Femur (tissue), 1 donor: Measurements from ENCODE around the gene DAP.
"Not testable (repeated sequence)": the region's sequence is repeated elsewhere in the genome, so short reads cannot be mapped to it uniquely, and the experiment has no call there.

Experiments
- DNase-seq: peaks from one replicate; pipeline ENCODE4 v3.0.0-alpha.2; 2017

The DAP gene

DNA sequence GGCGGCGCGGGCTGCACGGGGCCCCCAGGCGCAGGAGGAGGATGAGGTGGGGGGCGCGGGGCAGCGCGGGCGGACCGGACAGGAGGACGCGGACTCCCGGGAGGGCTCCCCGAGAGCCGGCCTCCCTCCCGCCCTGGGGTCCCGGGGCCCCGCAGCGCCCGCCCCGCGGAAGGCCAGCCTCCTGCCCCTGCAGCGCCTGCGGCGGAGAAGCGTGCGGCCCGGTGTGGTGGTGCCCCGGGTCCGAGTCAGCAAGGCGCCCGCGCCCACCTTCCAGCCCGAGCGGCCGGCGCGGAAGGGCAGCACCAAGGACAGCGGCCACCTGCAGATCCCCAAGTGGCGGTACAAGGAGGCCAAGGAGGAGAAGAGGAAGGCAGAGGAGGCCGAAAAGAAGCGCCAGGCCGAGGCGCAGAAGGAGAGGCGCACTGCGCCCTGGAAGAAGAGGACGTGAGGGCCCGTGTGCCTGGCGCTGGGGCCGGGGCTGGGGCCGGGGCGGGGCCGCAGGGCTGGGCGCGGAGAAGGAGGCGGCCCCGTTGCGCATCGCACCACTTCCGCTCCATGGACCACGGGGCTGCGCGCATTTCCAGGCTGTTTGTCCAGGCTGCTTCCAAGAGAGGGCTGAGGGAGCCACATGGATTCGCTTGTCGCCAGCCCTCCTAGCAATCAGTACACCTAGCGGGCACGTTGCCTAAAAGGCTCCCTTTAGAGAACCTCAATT is 111.2 kb downstream of the DAP start:
- peak; percentile 46 for DNase-seq

GRCh38 chr5:10648806-10649665 is 112.0 kb downstream of the DAP start:
- no peak for DNase-seq

DNA sequence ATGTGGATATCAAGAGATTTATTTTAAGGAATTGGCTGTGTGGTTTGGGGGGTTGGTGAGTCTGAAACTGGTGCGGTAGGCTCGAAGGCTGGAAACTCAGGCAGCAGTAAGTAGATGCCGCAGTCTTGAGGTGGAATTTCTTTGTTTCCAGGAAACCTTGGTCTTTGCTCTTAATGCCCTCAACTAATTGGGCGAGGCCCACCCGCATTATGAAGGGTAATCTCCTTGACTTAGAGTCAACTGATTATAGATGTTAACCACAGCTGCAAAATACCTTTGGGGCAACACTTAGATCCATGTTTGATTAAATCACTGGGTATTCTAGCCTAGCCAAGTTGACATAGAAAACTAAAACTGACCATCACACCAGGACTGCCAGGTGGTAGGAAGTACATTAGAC is 113.4 kb downstream of the DAP start:
- no peak for DNase-seq

DNA sequence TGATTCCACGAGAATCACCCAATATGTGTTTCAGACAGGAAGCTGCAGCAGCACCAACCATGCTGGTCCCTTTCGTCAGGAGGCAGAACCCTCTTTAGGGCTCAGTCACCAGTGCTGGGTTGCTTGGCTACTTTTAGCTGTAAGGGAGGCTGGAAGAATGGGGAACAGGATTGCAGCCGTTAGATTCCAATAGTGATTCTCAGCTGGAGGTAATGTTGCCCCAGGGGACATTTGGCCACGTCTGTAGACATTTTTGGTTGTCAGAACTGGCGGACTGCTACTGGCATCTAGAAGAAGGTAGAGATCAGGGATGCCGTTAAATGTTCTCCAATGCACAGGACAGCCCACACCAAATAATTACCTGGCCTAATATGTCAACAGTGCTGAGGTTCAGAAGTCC is 115.4 kb downstream of the DAP start:
- DNase-seq: no peak

DNA sequence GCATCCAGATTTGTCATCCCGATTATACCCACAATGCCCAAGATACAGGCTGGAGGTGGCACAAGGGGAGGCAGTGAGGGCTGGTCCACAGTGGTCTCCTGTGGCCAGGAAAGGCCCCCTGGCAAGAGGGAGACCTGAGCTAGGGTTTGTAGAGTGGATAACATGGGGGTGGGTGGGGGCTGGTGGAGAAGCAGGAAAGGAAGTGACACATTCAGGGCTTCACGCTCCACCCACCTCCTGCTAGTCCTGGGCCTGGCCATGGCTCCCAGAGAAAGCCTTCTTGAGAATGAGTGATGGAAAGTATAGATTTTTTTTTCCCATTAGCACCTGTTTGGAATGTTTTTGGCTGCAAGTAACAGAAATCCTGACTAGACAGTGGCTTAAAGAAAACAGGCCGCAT is 115.9 kb downstream of the DAP start:
- no peak for DNase-seq

DNA sequence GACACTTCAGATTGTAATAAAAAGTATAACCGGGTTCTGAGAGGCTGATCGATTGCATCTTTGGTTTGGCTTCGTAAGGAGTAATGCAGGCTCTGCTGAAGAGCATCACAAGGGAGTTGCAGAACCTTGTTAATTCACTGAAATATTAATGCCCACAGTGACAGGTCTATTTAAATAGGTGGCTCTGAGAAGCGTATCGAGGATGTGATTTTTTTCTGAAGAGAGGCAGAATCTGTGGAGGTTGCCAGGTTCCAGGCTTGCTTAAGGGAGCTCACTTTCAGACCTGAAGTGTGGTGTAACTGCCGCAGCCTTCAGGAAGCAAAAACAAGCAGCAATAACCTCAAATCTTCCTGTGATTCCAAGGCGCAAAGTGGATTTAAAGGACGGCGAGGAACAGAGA is 116.8 kb downstream of the DAP start:
- no peak for DNase-seq

DNA sequence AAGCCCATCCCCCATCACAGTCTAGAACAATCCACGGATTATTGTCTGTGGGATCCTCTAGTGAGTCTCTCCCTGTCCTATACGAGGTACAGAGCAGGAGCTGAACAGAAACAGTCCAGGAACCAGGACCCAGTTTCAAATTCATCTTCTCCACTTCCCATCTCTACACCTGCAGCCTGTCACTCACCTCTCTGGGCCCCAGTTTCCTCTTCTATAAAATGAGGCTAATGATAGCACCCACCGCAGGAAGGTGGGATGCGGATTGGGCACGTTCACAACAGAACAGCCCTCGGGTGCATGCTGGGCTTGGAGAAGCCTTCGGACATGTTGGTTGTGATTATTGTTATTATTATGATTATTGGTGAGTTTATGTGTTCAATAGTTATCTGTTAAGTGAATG is 118.7 kb downstream of the DAP start:
- peak; percentile 3 for DNase-seq

DNA sequence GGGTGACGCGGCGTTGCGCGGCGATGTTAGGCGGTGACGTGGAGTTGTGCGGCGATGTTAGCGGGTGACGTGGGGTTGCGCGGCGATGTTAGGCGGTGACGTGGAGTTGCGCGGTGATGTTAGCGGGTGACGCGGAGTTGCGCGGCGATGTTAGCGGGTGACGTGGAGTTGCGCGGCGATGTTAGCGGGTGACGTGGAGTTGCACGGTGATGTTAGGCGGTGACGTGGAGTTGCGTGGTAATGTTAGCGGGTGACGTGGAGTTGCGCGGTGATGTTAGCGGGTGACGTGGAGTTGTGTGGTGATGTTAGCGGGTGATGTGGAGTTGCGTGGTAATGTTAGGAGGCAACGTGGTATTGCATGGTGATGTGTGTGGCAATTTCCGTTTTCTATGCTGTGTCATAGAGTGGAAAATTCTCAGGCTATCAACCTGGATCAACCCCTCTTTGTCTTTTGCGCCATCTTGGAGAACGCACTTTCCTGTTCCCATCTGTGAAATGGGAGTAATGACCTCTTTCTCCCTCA is 121.1 kb downstream of the DAP start:
- DNase-seq: no peak

DNA sequence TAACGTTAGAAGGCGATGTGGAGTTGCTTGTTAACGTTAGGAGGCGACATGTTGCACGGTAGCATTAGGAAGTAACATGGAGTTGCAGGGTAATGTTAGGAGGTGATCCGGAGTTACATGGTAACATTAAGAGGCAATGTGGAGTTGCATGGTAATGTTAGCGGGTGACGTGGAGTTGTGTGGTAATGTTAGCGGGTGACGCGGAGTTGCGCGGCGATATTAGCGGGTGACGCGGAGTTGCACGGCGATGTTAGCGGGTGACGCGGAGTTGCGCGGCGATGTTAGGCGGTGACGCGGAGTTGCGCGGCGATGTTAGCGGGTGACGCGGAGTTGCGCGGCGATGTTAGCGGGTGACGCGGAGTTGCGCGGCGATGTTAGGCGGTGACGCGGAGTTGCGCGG is 122.3 kb downstream of the DAP start:
- DNase-seq: not testable (repeated sequence)

DNA sequence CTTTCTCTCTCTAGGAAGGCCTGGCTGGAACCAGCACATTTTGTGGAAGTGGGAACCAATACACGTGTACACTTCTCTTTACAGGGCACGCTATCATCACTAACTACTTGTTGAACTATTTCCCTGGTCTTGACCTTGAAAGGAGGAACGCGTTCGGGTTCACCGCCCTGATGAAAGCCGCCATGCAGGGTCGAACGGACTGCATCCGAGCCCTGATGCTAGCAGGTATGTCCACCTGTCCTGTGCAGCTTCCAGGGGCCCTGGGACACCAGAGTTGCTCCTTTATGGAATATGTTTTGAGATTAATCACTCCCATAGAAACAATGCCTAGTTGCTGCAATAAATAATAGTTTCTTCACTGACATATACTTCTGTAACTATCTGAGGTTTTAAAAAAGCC is 123.1 kb downstream of the DAP start:
- DNase-seq: no peak

DNA sequence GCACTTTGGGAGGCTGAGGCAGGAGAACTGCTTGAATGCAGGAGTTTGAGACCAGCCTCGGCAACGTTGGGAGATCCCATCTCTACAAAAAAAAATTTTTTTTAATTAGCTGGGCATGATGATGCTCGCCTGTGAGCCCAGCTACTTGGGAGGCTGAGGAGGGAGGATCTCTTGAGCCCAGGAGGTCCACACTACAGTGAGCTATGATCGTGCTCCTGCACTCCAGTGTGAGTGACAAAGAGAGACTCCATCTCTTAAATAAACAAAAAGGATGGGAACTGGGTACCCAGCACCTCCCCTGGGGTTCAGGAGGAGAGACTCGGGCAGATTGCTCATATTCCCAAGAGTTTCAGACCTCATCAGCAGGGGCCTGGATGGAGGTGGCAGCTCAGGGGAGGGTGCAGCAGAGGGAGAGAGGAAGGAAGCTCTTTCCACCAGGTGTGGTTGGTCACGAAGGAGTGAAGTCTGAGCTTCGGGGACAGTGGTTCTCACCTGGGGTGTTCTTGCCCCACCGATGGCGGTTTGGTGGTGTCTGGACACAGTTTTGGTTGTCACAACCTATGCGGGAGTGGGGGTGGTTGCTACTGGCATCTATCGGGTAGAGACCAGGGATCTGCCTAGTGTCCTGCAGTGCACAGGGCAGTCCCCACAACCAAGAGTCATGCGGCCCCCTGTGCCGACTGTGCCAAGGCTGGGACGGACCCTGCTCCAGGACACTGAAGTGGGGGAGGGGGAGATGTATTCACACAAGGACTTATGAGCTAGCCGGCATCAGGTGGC is 124.5 kb downstream of the DAP start:
- no peak for DNase-seq

DNA sequence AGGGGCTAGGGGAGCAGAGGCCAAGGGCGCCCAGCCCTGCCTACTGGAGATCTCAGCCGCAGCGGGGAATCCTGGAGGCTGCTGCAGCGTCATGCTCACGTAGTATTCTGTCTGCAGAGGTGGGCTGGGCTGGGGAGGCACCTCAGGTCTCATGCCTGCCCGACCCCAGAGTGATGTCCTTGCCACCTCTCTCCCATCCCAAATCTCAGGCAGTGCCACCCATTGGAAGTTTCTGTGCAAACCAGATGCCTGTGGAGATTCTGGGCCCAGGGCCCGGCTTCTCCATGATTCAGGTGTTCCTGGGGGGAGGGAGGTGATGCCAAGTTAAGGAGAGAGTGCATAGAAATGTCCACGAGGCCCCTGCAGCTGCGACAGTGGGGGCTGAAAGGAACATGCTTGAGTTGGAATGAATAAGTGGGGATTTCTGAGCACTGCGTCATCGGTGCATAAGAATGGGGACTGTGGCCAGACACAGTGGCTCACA is 125.1 kb downstream of the DAP start:
- no peak for DNase-seq

- DNase-seq: no peak
Measured at GRCh38 chr5:10635257-10635866, 125.7 kb downstream of the DAP start.

DNA sequence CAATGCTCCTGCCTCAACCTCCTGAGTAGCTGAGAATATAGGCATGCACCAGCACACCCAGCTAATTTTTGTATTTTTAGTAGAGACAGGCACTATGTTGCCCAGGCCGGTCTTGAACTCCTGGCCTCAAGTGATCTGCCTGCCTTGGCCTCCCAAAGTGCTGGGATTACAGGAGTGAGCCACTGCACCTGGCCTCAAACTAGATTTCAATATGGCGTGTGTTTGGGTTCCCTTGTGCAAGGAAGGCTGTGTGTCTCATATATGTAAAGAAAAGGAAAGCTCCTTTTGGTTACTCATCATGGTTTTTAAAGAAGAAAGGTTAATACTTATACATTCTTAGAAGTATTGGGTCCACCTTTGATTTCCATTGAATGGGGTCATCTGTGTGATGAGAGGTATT is 126.5 kb downstream of the DAP start:
- no peak for DNase-seq

DNA sequence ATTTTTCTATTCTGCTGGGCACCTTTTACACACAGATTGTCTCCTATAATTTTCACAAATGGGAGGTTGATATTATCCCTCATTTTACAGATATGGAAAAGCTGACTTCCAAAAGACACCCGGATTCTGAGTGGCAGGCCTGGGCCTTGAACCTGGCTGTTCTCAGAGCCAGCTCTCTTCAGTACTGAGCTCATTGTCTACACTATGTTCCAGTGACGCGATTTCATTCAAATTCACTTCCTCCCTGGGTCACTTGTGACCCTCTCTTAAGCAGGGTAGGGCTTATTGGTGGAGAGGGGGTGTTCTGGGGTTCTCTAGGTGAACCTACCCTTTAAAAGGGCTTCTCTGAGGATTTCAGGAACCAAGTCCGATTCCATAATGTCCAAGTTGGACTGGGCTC is 127.0 kb downstream of the DAP start:
- DNase-seq: no peak

- no peak for DNase-seq
Measured at GRCh38 chr5:10633271-10634049, 127.6 kb downstream of the DAP start.

DNA sequence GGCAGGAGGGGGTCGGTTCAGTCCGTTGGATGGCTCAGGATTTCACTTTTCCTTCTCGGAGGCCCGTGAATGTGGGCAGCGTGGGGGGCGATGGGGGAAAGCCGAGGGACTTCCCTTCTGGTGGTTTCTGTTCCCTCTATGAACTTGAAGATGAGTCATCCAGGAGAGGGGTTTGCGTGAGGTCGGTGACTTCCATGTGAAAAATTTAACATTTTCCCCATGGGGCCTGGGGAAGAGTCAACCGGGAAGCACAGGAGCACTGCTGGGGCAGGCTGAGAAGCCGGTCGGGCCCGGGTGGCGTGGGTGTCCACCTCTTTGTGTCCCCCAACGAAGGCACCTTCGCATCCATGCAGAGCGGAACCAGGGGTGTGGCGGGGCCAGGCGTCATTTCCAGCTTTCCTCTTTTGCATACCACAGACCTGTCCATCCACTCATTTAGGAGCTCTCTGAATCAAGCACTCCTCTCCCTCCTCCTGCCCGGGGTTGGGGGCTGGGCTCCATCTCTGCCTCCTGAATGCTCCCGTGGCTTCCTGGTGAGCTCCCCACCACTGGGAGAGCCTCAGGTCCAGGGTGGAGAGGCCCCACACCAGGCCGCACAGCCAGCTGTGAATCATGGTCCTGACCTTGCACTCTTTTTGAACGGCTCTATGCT is 128.8 kb downstream of the DAP start:
- DNase-seq: no peak

DNA sequence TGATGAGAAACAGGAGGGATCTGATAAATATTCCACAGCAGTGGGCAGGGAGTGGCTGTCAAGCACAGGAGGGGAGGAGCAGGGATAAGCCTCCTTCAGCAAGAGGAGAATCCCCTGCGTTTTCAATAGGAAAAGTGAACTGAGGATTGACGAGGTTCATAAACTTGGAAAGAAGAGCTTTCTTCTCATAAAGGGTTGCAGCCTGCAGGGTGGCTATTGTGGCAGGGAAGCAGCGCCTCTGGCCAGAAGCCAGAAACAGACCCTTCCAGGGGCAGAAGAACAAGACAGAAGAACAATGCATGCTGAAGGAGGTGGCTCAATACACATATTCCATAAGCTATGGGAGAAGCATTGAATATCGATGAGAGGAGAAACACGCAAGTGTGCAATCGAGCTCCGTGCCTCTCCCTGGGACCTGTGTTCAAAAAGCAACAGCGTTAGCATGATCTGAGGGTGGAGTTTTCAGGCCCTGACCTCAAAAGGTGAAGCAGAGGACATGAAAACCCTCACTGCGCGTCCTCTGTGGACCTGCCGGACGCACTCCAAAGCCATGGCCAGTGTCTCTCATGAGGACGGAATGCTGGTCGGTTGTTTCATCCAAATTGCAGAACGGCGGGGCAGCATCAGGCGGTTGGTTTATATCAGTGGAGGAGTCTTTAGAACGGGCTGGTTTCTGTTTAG is 129.6 kb downstream of the DAP start:
- no peak for DNase-seq

GRCh38 chr5:10630744-10631143 is 130.3 kb downstream of the DAP start:
- DNase-seq: not testable (repeated sequence)

- no peak for DNase-seq
Measured at GRCh38 chr5:10630126-10630525, 130.9 kb downstream of the DAP start.

- DNase-seq: no peak
Measured at GRCh38 chr5:10629682-10630081, 131.4 kb downstream of the DAP start.
